Heart left ventricle (tissue), 13 donors: Measurements from ENCODE around the gene ZNF283.

Experiments used
- POLR2A ChIP-seq, 2 donors: fragments of 450-650 bp; IDR thresholded peaks; one replicate each; pipeline ENCODE4 v1.6.1; 2017; ENCODE audit warnings: antibody characterized with exemption in 2 of 2, mild to moderate bottlenecking in 2 of 2, moderate library complexity in 2 of 2
- TF ChIP-seq, protein P1 (sequence below), 12 donors: fragments of 200-600 bp; sonication (generic) in 4 of 12; IDR thresholded peaks; one replicate each; pipeline versions ENCODE4 v1.5.0 to v1.8.0; 2018 to 2022; ENCODE audit warnings: antibody characterized with exemption in 12 of 12, mild to moderate bottlenecking in 5 of 12
- donor health status: ischemic (EF 13 %, LVEDD 7.1; RV severe dilation, severe dysfunction).
- donor health status: DM: no; HTN: yes; CAD: no.
- donor health status: DM: no; HTN: no; CAD: no.
- donor health status: ischemic (EF 25% LVEDD 6.9; RV normal size, moderate dysfunction).
- donor health status: ischemic (EF 25% LVEDD 5.7; RV mildly dilated, moderate dysfunction).
- donor health status: ischemic (EF 35%, LVEDD 5.7; RV mildly dilated, moderate dysfunction).
- donor health status: nonischemic (EF 11% LVEDD 7.7; RV severe dilation, severe dysfunction).
- donor health status: DM: yes; HTN: yes; CAD: no.
- donor health status: PGD.
- donor health status: ischemic (EF 29% LVEDD 5.4; RV normal size, mild dysfunction).
- donor health status: nonischemic (EF 23%, LVEDD 6.1; RV moderate dilation, normal function).

DNA sequence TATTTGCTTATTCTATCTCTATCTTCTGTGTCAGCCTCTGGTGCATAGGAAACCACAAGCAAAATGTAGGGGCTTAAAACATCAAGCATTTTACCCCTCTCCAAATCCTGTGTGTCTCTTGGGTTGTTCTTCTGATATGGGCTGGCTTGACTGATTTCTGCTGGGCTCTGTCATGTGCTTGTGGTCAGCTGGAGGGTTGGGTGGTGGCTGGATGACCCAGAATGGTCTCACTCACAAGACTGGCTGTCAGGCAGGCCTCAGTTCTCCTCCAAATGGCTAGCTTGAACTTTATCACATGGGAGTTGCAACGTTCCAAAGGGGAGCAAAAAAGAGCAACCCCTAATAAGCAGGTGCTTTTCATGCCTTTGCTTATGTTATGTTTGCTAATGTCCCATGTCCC, 15.3 kb upstream of the ZNF283 start:
- TF ChIP-seq, protein P1, sequence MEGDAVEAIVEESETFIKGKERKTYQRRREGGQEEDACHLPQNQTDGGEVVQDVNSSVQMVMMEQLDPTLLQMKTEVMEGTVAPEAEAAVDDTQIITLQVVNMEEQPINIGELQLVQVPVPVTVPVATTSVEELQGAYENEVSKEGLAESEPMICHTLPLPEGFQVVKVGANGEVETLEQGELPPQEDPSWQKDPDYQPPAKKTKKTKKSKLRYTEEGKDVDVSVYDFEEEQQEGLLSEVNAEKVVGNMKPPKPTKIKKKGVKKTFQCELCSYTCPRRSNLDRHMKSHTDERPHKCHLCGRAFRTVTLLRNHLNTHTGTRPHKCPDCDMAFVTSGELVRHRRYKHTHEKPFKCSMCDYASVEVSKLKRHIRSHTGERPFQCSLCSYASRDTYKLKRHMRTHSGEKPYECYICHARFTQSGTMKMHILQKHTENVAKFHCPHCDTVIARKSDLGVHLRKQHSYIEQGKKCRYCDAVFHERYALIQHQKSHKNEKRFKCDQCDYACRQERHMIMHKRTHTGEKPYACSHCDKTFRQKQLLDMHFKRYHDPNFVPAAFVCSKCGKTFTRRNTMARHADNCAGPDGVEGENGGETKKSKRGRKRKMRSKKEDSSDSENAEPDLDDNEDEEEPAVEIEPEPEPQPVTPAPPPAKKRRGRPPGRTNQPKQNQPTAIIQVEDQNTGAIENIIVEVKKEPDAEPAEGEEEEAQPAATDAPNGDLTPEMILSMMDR (IDR thresholded peaks at IDR 0.05): no peak
- TF ChIP-seq POLR2A (IDR thresholded peaks at IDR 0.05): no peak
